ENCODE data around the gene CFAP47.

DNA sequence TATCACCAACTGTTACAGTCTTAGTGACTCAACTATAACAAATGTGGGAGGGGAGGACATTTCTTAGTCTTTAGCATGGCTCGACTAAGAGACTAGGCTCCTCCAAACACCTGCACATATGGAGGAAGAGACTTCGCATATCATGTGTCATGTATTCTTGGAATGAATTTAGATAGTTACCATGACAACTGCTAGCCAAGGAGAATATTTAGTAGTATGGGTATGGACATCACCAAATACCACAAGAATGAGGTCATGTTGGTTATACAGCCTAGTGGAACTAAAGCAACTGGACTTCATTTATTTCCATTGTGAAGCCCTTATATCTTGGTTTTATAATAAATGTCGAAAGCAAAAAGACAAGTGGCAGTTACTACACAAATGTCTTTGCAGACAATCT, 512.3 kb downstream of the CFAP47 start:
- TF ChIP-seq, protein P1, sequence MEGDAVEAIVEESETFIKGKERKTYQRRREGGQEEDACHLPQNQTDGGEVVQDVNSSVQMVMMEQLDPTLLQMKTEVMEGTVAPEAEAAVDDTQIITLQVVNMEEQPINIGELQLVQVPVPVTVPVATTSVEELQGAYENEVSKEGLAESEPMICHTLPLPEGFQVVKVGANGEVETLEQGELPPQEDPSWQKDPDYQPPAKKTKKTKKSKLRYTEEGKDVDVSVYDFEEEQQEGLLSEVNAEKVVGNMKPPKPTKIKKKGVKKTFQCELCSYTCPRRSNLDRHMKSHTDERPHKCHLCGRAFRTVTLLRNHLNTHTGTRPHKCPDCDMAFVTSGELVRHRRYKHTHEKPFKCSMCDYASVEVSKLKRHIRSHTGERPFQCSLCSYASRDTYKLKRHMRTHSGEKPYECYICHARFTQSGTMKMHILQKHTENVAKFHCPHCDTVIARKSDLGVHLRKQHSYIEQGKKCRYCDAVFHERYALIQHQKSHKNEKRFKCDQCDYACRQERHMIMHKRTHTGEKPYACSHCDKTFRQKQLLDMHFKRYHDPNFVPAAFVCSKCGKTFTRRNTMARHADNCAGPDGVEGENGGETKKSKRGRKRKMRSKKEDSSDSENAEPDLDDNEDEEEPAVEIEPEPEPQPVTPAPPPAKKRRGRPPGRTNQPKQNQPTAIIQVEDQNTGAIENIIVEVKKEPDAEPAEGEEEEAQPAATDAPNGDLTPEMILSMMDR (IDR thresholded peaks at IDR 0.05 in 8 of 11, conservative IDR thresholded peaks at IDR 0.05 in 3 of 11): no peak
- TF ChIP-seq POLR2A (IDR thresholded peaks at IDR 0.05): no peak

All from spleen (tissue), 7 donors.